Fibroblast of lung (primary cell): ENCODE measurements around the gene STXBP5L.

ENCODE experiments used
- CTCF ChIP-seq, 2 donors: IDR thresholded peaks in 1 of 2; conservative IDR thresholded peaks in 1 of 2; 1 replicate in 1 of 2; 2 replicates in 1 of 2; pipeline ENCODE4 v1.5.1; 2011 to 2012; ENCODE audit warnings: low read length in 2 of 2, control low read depth in 1 of 2, inconsistent platforms in 1 of 2, low read depth in 1 of 2, mild to moderate bottlenecking in 1 of 2
- EZH2 ChIP-seq: IDR thresholded peaks from 2 replicates; pipeline ENCODE4 v1.5.1; 2012; ENCODE audit warnings: low read length, control low read depth, mild to moderate bottlenecking; ENCODE audit errors: missing control alignments

- TF ChIP-seq CTCF (conservative IDR thresholded peaks at IDR 0.05 in 1 of 2, IDR thresholded peaks at IDR 0.05 in 1 of 2; ENCODE audit: low read depth in 1 of 2, low read length in 2 of 2) (no peak), EZH2 (no peak)
These were observed 204.1 kb downstream of the STXBP5L start for GRCh38 chr3:121111914-121112612.
